HG03196 (cell line): Measurements from ENCODE around the gene MAL.
"Not testable (repeated sequence)": the region's sequence is repeated elsewhere in the genome, so short reads cannot be mapped to it uniquely, and the experiment has no call there.

ENCODE experiments used
- ATAC-seq: cut with Tn5 transposase; IDR thresholded peaks from one replicate; pipeline ENCODE4 v1.9.1; 2021; ENCODE audit not compliant: unreplicated experiment

The MAL gene

DNA sequence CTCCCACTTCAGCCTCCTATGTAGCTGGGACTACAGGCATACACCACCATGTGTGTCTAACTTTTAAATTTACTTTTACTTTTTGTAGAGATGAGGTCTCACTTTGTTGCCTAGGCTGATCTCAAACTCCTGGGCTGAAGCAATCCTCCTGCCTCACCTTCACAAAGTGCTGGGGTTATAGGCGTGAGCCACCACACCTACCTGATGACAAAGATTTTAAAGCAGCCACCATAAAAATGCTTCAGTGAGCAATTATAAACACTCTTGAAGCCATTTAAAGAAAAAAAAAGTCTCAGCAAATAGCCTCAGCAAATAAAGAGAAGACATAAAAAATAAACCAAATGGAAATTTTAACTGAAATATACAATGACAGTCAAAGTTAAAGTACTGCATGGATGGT lies 60.5 kb downstream of the MAL start:
- no peak for ATAC-seq

DNA sequence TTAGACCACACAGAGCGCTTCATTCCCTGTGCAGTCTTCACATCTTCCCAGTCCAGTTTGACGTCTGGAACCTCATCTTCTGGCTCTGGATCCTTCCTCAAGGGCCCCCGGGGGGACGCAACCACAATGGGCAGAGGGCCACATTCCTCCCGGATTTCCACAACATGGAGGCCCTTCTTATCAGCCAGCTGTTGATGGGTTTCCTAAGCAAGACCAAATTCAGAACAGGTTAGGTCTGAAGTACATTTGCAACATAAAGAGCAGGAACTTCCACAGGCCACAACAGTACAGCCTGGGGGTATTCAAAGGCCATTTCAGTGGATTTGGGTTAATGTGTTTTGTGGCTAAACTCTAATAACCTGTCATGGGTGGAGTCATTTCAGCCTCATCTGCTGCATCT lies 61.9 kb downstream of the MAL start:
- ATAC-seq, result no peak

DNA sequence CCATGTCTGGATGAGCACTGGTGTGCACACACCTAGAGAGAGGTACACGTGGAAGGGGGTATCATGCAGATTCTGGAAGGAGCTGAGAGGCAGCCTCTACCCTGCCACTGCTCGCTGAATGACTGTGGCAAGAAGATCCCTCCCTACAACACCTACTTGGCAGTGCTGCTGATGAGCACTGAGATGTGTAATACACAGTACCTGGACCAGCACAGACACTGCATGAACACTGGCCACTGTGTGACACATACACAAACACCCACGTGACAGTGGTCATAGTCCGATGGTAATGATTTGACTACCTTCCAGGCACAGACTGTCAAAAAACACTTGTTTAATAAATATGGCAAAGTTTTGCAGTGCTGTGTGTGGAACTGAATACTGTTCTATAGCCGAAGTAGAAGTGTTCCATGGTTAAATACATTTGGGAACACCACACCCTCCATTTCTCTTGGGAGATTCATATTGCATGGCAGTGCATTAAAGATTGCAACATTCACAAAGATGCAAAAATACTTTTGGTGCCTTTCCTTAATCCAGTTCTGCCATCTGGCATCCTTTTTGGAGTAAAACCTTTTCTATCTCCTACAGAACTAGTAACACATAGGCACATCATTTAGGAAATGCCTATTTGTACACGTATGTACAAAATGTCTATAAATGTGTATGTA lies 66.5 kb downstream of the MAL start:
- no peak for ATAC-seq

DNA sequence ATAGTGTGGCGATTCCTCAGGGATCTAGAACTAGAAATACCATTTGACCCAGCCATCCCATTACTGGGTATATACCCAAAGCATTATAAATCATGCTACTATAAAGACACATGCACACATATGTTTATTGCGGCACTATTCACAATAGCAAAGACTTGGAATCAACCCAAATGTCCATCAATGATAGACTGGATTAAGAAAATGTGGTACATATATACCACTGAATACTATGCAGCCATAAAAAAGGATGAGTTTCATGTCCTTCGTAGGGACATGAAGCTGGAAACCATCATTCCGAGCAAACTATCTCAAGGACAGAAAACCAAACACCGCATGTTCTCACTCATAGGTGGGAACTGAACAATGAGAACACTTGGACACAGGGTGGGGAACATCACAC lies 72.8 kb downstream of the MAL start:
- ATAC-seq, result not testable (repeated sequence)

DNA sequence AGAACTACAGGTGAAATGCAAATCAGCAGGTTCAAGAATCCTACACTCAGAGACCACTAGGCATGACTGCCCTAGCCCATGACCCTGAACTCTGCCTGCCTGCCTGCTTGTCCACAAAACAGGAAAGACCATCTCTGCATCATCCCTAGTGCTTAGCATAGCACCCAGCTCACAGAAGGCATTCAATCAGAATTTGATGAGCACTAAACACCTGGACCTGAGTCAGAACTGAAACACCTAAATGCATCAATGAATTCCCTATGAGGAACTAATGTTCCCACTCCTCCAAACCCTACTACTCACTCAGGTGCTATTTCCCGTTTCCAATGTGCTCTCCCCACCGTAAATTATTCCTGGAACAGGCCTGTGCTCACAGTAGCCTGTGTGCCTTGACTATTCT lies 74.4 kb downstream of the MAL start:
- no peak for ATAC-seq
